CD8-positive, alpha-beta memory T cell (primary cell): ENCODE data around the gene RPS6KA2. TPM values are rescaled to one million over a fixed set of nuclear protein-coding genes. Genes with fewer than 3 reads are reported as not detected.
"Not testable (repeated sequence)": the region's sequence is repeated elsewhere in the genome, so short reads cannot be mapped to it uniquely, and the experiment has no call there.

ENCODE experiments used
- CTCF ChIA-PET: fragments of 350-600 bp; sonication (Branson Sonifier 250); formaldehyde crosslinking; loops from one replicate; lab custom pipeline; 2021; ENCODE audit warnings: antibody characterized with exemption; lab: Charles Lee
- POLR2A ChIA-PET: fragments of 350-600 bp; sonication (Branson Sonifier 250); formaldehyde crosslinking; loops from one replicate; lab custom pipeline; 2021; ENCODE audit warnings: antibody characterized with exemption; lab: Charles Lee
- DNase-seq, 5 donors: peaks; one replicate each; pipeline versions ENCODE4 v3.0.0 to v3.0.0-alpha.2; 2020 to 2022; ENCODE audit warnings: mixed read lengths in 1 of 5
- H3K27ac ChIP-seq: one replicate; pipeline ENCODE4 v1.7.0; 2013; ENCODE audit warnings: low read depth, mild to moderate bottlenecking, low read length, moderate library complexity
- H3K27me3 ChIP-seq: 2 replicates; pipeline ENCODE4 v1.7.0; 2013; ENCODE audit warnings: low read length, mild to moderate bottlenecking; ENCODE audit not compliant: insufficient read depth, poor library complexity, severe bottlenecking
- H3K36me3 ChIP-seq: 2 replicates; pipeline ENCODE4 v1.7.0; 2013; ENCODE audit warnings: mild to moderate bottlenecking, low read length, moderate library complexity; ENCODE audit not compliant: insufficient read depth
- H3K4me1 ChIP-seq: 2 replicates; pipeline ENCODE4 v1.7.0; 2013; ENCODE audit warnings: mild to moderate bottlenecking, low read length, moderate library complexity; ENCODE audit not compliant: insufficient read depth
- H3K4me3 ChIP-seq: 2 replicates; pipeline ENCODE4 v1.7.0; 2013; ENCODE audit warnings: mild to moderate bottlenecking, low read length
- H3K9me3 ChIP-seq: 2 replicates; pipeline ENCODE4 v1.7.0; 2013; ENCODE audit warnings: mild to moderate bottlenecking, low read length
- H3K27ac Mint-ChIP-seq, 8 donors: one replicate each; pipeline ENCODE4 v1.8.0; 2020 to 2021; ENCODE audit warnings: mixed read lengths in 8 of 8, mild to moderate bottlenecking in 6 of 8, inconsistent platforms in 3 of 8, moderate library complexity in 3 of 8
- H3K27me3 Mint-ChIP-seq, 2 donors: one replicate each; pipeline ENCODE4 v1.8.0; 2020 to 2021; ENCODE audit warnings: mixed read lengths in 2 of 2, mild to moderate bottlenecking in 1 of 2, moderate library complexity in 1 of 2
- H3K36me3 Mint-ChIP-seq, 3 donors: one replicate each; pipeline ENCODE4 v1.8.0; 2020 to 2021; ENCODE audit warnings: mixed read lengths in 3 of 3, inconsistent platforms in 1 of 3, mild to moderate bottlenecking in 1 of 3
- H3K4me1 Mint-ChIP-seq, 3 donors: one replicate each; pipeline ENCODE4 v1.8.0; 2020 to 2021; ENCODE audit warnings: mixed read lengths in 3 of 3, inconsistent platforms in 1 of 3, mild to moderate bottlenecking in 1 of 3
- H3K4me3 Mint-ChIP-seq, 7 donors: one replicate each; pipeline ENCODE4 v1.8.0; 2020 to 2021; ENCODE audit warnings: mixed read lengths in 7 of 7, mild to moderate bottlenecking in 6 of 7, moderate library complexity in 4 of 7, inconsistent platforms in 2 of 7
- H3K9me3 Mint-ChIP-seq, 5 donors: one replicate each; pipeline ENCODE4 v1.8.0; 2020 to 2022; ENCODE audit warnings: mixed read lengths in 5 of 5, mild to moderate bottlenecking in 3 of 5, moderate library complexity in 2 of 5, inconsistent platforms in 1 of 5
- polyA plus RNA-seq: library from polyadenylated mRNA; unstranded; fragments of 300-500 nt; fragmentation: Illumina TruSeq; gene quantifications from one replicate; pipeline ENCODE4 v1.2.3, GENCODE V29; 2021
- total RNA-seq, 2 experiments: library from RNA; stranded (reverse); gene quantifications; one replicate each; pipeline ENCODE4 v1.2.3, GENCODE V29; 2021

RPS6KA2 gene
- total and polyA plus RNA-seq, 3 experiments from 2014 or later: 3.6 to 4.7 (median 4.6) TPM

DNA sequence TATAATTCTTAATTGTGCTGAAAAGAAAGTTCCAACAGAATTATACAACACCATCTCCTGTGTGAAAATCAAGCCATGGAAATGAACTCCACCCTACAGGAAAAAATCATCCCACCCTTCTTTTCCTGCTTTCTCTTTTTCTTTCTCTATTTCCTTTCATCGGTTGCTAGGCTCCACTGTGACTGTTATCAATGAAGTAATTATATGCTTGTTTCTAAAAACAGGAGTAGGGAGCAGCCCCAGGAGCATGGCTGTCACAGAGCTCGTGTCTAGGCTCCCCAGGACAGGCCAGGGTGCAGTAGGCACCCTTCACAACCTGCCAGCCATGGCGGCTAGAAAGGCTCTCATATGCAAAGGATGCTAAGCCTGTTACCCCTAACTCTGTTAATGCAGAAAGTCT lies 257.3 kb downstream of the RPS6KA2 start:
- no peak overlapping the region for H3K27ac ChIP-seq
- no peak for DNase-seq
- CTCF ChIA-PET: interaction anchor here (1.0 kb wide), 1 partner anchor 31 kb away, joined by 3 read pairs; no protein-coding TSS in a partner anchor
- Mint-ChIP-seq H3K36me3 (peaks cover 0 to 32% (median 16%) of the 10 kb centered on the region in 3 donors), H3K27me3 (no peaks in the 10 kb centered on the region), H3K4me1 (no peaks in the 10 kb centered on the region), H3K9me3 (no peaks in the 10 kb centered on the region), H3K27ac (no peak overlapping the region), H3K4me3 (no peak overlapping the region)
- POLR2A ChIA-PET: no interaction called here
- no peak overlapping the region for H3K4me3 ChIP-seq
- no peaks in the 10 kb centered on the region for H3K4me1 ChIP-seq
- no peaks in the 10 kb centered on the region for H3K9me3 ChIP-seq
- peaks cover 1% of the 10 kb centered on the region for H3K36me3 ChIP-seq
- no peaks in the 10 kb centered on the region for H3K27me3 ChIP-seq

DNA sequence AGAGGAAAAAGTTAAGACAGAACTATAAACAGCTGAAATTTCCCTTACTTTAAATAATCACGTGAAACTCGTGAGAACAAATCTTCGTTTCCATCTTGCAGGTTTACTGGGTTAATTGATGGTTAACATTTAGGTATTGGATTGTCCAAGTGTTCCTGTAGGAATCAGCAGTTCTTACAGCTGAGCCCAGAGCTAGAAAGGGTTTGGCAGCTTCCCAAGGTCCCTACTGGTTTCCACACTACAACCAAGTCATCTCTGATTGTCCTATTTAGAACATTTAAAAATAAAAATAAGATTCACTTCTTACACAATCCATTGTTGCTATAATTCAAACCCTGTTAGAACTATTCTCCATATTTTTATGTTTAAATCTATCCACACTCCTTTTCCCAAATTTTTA lies 260.1 kb downstream of the RPS6KA2 start:
- Mint-ChIP-seq H3K4me1 (no peaks in the 10 kb centered on the region), H3K27me3 (no peaks in the 10 kb centered on the region), H3K27ac (no peak overlapping the region), H3K4me3 (no peak overlapping the region), H3K9me3 (no peaks in the 10 kb centered on the region), H3K36me3 (peaks cover 7 to 54% (median 23%) of the 10 kb centered on the region in 3 donors)
- CTCF ChIA-PET: interaction anchor here (1.3 kb wide), 1 partner anchor 15 kb away, joined by 4 read pairs; no protein-coding TSS in a partner anchor
- POLR2A ChIA-PET: no interaction called here
- H3K4me1 ChIP-seq: no peaks in the 10 kb centered on the region
- H3K4me3 ChIP-seq: no peak overlapping the region
- no peaks in the 10 kb centered on the region for H3K9me3 ChIP-seq
- DNase-seq: no peak
- no peaks in the 10 kb centered on the region for H3K27me3 ChIP-seq
- H3K27ac ChIP-seq: no peak overlapping the region
- peaks cover 7% of the 10 kb centered on the region for H3K36me3 ChIP-seq

DNA sequence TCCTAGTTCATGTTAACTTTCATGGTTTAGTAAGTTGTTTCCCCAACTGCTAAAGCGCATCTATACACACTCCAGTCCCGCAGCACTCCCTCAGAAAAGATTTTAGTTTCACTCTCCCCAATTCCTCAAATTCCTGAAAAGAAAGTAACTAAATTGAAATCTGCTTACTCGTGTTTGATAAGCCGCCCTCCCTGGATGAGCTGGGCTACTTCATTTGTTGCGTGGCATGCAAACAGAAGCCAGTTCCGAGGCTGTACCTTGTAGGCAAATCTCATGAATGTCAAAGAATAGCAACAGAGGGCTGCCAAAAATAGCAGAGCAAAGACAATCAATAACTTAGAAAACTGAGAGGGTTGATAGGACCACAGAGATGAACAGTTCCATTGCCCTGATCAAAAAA lies 261.2 kb downstream of the RPS6KA2 start:
- no peak overlapping the region for H3K27ac Mint-ChIP-seq
- H3K9me3 Mint-ChIP-seq: no peaks in the 10 kb centered on the region
- H3K36me3 ChIP-seq: peaks cover 7% of the 10 kb centered on the region
- no peaks in the 10 kb centered on the region for H3K4me1 Mint-ChIP-seq
- H3K27me3 Mint-ChIP-seq: no peaks in the 10 kb centered on the region
- H3K9me3 ChIP-seq: no peaks in the 10 kb centered on the region
- H3K4me3 ChIP-seq: no peak overlapping the region
- H3K4me3 Mint-ChIP-seq: no peak overlapping the region
- H3K36me3 Mint-ChIP-seq: peaks cover 7 to 56% (median 26%) of the 10 kb centered on the region in 3 donors
- H3K4me1 ChIP-seq: no peaks in the 10 kb centered on the region
- POLR2A ChIA-PET: no interaction called here
- H3K27ac ChIP-seq: no peak overlapping the region
- no peak for DNase-seq
- CTCF ChIA-PET: no interaction called here
- H3K27me3 ChIP-seq: no peaks in the 10 kb centered on the region

DNA sequence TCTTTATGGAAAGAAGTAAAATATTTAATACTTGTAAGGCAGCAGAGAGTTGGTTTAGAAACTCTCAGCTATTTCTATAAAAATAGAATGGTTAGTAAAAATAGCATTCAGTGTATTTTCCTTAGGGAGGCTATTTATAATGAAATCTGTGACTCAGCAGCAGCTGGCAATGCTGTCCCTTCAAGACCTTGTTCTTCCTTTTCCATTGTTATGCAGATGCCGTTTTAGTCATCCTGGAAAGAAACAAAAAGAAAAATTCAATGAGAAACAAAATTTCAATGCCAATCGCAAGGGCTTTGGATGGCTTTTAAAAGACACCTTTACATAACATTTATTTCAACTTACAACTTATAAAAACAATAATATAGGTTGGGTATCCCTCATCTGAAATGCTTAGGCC lies 261.8 kb downstream of the RPS6KA2 start:
- H3K9me3 ChIP-seq: no peaks in the 10 kb centered on the region
- peaks cover 7 to 56% (median 26%) of the 10 kb centered on the region in 3 donors for H3K36me3 Mint-ChIP-seq
- H3K27me3 Mint-ChIP-seq: no peaks in the 10 kb centered on the region
- ChIA-PET POLR2A (no interaction called here), CTCF (interaction anchor here (1.2 kb wide), 1 partner anchor 51 kb away, joined by 4 read pairs; no protein-coding TSS in a partner anchor)
- DNase-seq: no peak
- H3K4me3 ChIP-seq: no peak overlapping the region
- H3K4me1 Mint-ChIP-seq: no peaks in the 10 kb centered on the region
- no peaks in the 10 kb centered on the region for H3K4me1 ChIP-seq
- H3K36me3 ChIP-seq: peaks cover 7% of the 10 kb centered on the region
- H3K4me3 Mint-ChIP-seq: no peak overlapping the region
- no peak overlapping the region for H3K27ac Mint-ChIP-seq
- no peaks in the 10 kb centered on the region for H3K9me3 Mint-ChIP-seq
- no peaks in the 10 kb centered on the region for H3K27me3 ChIP-seq
- H3K27ac ChIP-seq: no peak overlapping the region

DNA sequence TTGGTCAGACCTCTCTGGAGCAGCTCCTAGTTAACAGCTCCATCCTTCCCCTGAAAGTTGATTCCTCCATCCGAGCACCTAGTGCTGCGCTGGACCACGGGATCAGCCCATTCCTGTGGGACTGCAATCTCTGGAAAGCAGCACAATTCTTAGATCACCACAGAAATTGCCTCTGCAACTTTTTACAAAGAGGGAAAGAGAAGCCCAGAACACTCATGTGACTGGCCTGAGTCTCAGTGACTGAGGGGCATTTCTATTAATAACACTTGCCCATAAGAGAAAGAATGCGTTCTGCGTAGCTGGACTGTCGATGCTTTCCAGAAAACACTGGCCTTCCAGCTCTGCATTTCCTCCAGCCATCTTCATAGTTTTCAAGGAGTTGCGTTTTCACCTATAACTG lies 262.6 kb downstream of the RPS6KA2 start:
- Mint-ChIP-seq H3K27me3 (peaks cover 1 to 2% of the 10 kb centered on the region in 2 donors), H3K36me3 (peaks cover 7 to 51% (median 22%) of the 10 kb centered on the region in 3 donors), H3K27ac (no peak overlapping the region), H3K9me3 (no peaks in the 10 kb centered on the region), H3K4me3 (no peak overlapping the region), H3K4me1 (no peaks in the 10 kb centered on the region)
- Histone ChIP-seq H3K4me1 (no peaks in the 10 kb centered on the region), H3K27me3 (no peaks in the 10 kb centered on the region), H3K9me3 (no peaks in the 10 kb centered on the region), H3K27ac (no peak overlapping the region), H3K4me3 (no peak overlapping the region), H3K36me3 (peaks cover 7% of the 10 kb centered on the region)
- POLR2A ChIA-PET: no interaction called here
- CTCF ChIA-PET: interaction anchor here (1.2 to 2.1 kb wide), 2 partner anchors 17 to 51 kb away, joined by 4 to 6 read pairs; no protein-coding TSS in a partner anchor
- no peak for DNase-seq

DNA sequence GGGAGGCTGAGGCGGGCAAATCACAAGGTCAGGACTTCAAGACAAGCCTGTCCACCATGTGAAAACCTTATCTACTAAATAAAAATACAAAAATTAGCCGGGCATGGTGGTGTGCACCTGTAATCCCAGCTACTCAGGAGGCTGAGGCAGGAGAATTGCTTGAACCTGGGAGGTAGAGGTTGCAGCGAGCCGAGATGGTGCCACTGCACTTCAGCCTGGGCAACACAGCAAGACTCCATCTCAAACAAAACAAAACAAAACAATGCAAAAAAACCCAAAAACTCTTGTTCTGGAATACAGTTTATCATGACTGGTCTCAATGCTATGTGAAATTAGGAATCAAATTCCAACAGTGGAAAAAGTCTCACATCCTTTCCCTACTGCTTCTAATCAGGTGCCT lies 264.6 kb downstream of the RPS6KA2 start:
- H3K4me3 Mint-ChIP-seq, H3K4me1 ChIP-seq, DNase-seq, H3K36me3 ChIP-seq, H3K9me3 Mint-ChIP-seq, H3K9me3 ChIP-seq, H3K27me3 ChIP-seq, POLR2A ChIA-PET, H3K4me3 ChIP-seq, H3K4me1 Mint-ChIP-seq, H3K27ac ChIP-seq: not testable (repeated sequence)
- H3K36me3 Mint-ChIP-seq: peaks cover 16 to 43% (median 16%) of the 10 kb centered on the region in 3 donors
- CTCF ChIA-PET: interaction anchor here (1.6 to 2.1 kb wide), 2 partner anchors 19 kb away, joined by 4 to 6 read pairs; no protein-coding TSS in a partner anchor
- peaks cover 13 to 15% of the 10 kb centered on the region in 2 donors for H3K27me3 Mint-ChIP-seq
- H3K27ac Mint-ChIP-seq: peak overlapping the region in 1 of 8 donors; percentile 33

DNA sequence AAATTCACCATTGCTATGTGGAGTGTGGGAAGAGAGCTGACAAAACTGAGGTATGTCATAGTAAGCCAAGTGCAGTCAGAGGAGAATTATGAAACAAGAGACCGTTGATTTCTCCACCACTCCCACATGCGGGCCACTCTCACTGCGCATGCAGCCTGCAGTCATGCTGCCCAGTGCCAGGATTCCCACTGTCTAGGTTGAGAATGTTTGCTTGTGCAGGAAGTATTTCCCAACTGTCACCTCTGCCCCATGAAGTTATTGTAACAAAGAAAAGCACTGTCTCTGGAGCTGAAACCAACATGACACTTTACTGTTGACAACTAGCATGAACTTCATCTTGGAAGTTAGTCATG lies 266.0 kb downstream of the RPS6KA2 start:
- no peak for DNase-seq
- Histone ChIP-seq H3K9me3 (no peaks in the 10 kb centered on the region), H3K27me3 (no peaks in the 10 kb centered on the region), H3K4me3 (no peak overlapping the region), H3K27ac (no peak overlapping the region), H3K36me3 (peaks cover 7% of the 10 kb centered on the region), H3K4me1 (no peaks in the 10 kb centered on the region)
- Mint-ChIP-seq H3K4me1 (no peaks in the 10 kb centered on the region), H3K4me3 (no peak overlapping the region), H3K9me3 (peaks cover 0 to 6% (median 0%) of the 10 kb centered on the region in 5 donors), H3K27me3 (peaks cover 19 to 23% of the 10 kb centered on the region in 2 donors), H3K27ac (no peak overlapping the region), H3K36me3 (peaks cover 15 to 35% (median 16%) of the 10 kb centered on the region in 3 donors)
- CTCF ChIA-PET: interaction anchor here (0.7 to 1.6 kb wide), 2 partner anchors 21 to 84 kb away, joined by 3 to 4 read pairs; no protein-coding TSS in a partner anchor
- POLR2A ChIA-PET: no interaction called here

DNA sequence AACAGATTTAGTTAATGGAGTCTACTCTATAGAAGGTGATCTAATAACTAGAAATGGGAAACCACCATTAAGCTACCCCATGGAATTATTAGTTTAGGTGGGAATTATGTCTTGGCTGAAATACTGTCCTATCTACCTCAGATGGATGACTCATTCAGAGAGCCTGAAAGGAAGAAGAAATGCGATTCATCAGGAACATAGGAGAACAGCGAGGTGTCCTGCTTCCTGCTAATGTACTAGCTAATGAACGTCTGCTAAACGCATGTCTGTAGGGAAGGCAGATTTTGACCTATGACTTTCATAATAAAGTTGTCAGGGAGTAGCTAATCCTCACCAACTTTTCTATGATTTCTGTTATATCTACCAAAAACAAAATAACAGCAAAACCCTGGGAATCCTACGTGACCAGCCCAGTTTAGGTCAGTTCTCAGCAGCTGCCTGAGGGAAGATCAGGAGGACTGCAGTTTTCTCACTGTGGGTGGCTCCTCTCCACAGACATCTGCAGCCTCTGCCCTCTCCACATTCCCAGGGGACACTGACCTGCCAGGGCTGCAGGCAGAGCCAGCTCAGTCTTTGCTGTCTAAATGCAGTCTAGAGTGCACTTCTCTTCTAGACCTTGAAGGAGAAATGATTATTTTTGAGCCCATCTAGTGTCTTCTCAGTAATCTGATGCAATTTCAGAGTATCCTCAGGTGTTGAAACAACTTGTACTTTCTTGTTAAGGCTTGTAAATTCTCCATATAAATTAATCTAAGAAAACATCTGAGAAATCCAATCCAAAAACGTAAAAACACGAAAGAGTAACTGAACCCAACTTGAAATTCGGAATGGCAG lies 266.6 kb downstream of the RPS6KA2 start:
- H3K4me1 ChIP-seq: no peaks in the 10 kb centered on the region
- no peak for DNase-seq
- no peak overlapping the region for H3K27ac ChIP-seq
- Mint-ChIP-seq H3K9me3 (peaks cover 0 to 6% (median 0%) of the 10 kb centered on the region in 5 donors), H3K4me1 (no peaks in the 10 kb centered on the region), H3K27ac (no peak overlapping the region), H3K36me3 (peaks cover 11 to 29% (median 16%) of the 10 kb centered on the region in 3 donors), H3K4me3 (no peak overlapping the region), H3K27me3 (peaks cover 23 to 29% of the 10 kb centered on the region in 2 donors)
- no peak overlapping the region for H3K4me3 ChIP-seq
- H3K27me3 ChIP-seq: no peaks in the 10 kb centered on the region
- POLR2A ChIA-PET: no interaction called here
- H3K36me3 ChIP-seq: peaks cover 7% of the 10 kb centered on the region
- CTCF ChIA-PET: interaction anchor here (0.7 to 1.6 kb wide), 2 partner anchors 21 to 83 kb away, joined by 3 to 4 read pairs; no protein-coding TSS in a partner anchor
- H3K9me3 ChIP-seq: no peaks in the 10 kb centered on the region
